K562 (cell line): ENCODE results near the gene IDH3G. TPM values are rescaled to one million over a fixed set of nuclear protein-coding genes. Genes with fewer than 3 reads are reported as not detected.

ENCODE experiments used
- CREB3 ChIP-seq: fragments of 450-650 bp; conservative IDR thresholded peaks from 2 replicates; pipeline ENCODE4 v1.6.1; 2016; ENCODE audit warnings: missing genetic modification characterization, low read depth, mild to moderate bottlenecking, missing compliant biosample characterization, moderate library complexity
- HDGF ChIP-seq: fragments of 450-650 bp; IDR thresholded peaks from 2 replicates; pipeline ENCODE4 v1.6.1; 2016
- ZBTB40 ChIP-seq, 2 experiments: fragments of 450-650 bp in 1 of 2; sonication (generic) in 1 of 2; formaldehyde crosslinking in 1 of 2; IDR thresholded peaks; 2 replicates each; pipeline versions ENCODE4 v1.7.1 to v1.9.0; 2016 to 2022; ENCODE audit warnings: inconsistent platforms in 1 of 2, mild to moderate bottlenecking in 1 of 2, missing genetic modification reagents in 1 of 2
- ZC3H4 ChIP-seq: sonication (generic); formaldehyde crosslinking; IDR thresholded peaks from 2 replicates; pipeline ENCODE4 v1.9.0; 2021; ENCODE audit warnings: missing genetic modification reagents, borderline replicate concordance
- ZNF778 ChIP-seq: fragments of 450-650 bp; formaldehyde crosslinking; IDR thresholded peaks from 2 replicates; pipeline ENCODE4 v1.4.0; 2020; ENCODE audit warnings: mild to moderate bottlenecking, moderate library complexity
- polyA plus RNA-seq, 8 experiments: library from polyadenylated mRNA; depleted of rRNA in 4 of 8; stranded (reverse) in 5 of 8; unstranded in 3 of 8; fragments of >200 nt; fragmentation: Nextera tagmentation in 2 of 8; fragmentation: Illumina TruSeq in 1 of 8; extraction: Ambion mirVana in 2 of 8; extraction: Trizol in 1 of 8; gene quantifications; 2 replicates each; pipeline versions ENCODE4 v1.2.1 to v1.2.3, GENCODE V29; 2011 to 2014; ENCODE audit warnings: inconsistent platforms in 1 of 8, missing spikeins in 1 of 8
- total RNA-seq, 7 experiments: library from RNA; depleted of rRNA in 6 of 7; stranded (reverse); fragments of >200 nt in 6 of 7; fragmentation: Illumina TruSeq in 2 of 7; extraction: Trizol in 2 of 7; gene quantifications; 2 replicates each; pipeline versions ENCODE4 v1.2.1 to v1.2.3, GENCODE V29; 2011 to 2021; ENCODE audit warnings: low replicate concordance in 1 of 7

Gene IDH3G
- total and polyA plus RNA-seq, 9 of the 15 experiments (the other 6 are each of a cell fraction or from before 2014, with no cell fraction given) = 24.3 to 72.5 (median 37.9) TPM

GRCh38 chrX:153794018-153794896 lies at the start of gene IDH3G, which contains the start of gene SSR4 (continued):
- TF ChIP-seq ZBTB40 (IDR thresholded peaks at IDR 0.05) = no peak; the same call in 1 of the 2 replicates
- TF ChIP-seq ZBTB40 (CRISPR knock-in tag; IDR thresholded peaks at IDR 0.05) = no peak
- no peak for TF ChIP-seq HDGF
- no peak for TF ChIP-seq ZNF778
- no peak for TF ChIP-seq CREB3 (tag)
- no peak for TF ChIP-seq ZC3H4 (CRISPR knock-in tag)
